ENCODE data around the gene CCNY.

DNA sequence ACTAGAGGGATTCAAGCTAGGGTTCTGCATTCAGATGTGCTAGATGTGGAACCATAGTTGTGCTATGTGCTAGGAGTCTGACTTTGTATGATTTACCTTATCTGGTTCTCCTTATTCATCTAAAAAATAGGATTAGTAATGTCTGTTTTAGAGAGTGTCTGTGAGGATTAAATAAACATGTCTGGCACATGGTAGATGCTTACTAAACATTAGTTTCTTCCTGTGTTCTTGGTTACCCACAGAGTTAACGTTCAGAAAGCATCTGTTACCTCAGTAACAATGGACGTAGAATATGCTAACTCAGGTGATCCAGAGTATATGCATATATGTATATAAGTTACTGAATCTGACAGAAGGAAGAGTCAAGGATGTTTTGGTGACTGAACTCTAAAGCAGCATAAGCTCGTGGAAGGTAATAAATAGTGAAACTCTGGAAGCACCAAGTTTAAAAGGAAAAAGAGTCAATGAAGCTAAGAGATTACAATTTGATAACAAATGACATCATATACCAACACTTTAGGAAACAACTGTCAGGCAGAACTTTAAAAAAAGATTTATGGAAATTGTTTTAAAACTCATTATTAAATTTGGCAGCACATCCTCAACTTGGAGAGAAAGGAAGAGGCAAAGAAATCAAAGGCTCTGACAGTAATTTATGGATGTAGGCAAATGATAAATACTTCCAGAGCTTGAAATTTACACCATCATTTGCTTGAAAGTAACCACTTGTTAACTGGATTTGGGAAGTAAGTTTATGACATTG, 127.0 kb downstream of the CCNY start:
- TF ChIP-seq CEBPB (IDR thresholded peaks at IDR 0.05) (no peak), YY1 (IDR thresholded peaks at IDR 0.05; ENCODE audit: low read depth) (no peak), CREB1 (IDR thresholded peaks at IDR 0.05; ENCODE audit: low read depth) (no peak), EP300 (IDR thresholded peaks at IDR 0.05; ENCODE audit: borderline replicate concordance) (no peak), FOXM1 (IDR thresholded peaks at IDR 0.05; ENCODE audit: borderline replicate concordance, low read depth) (no peak), TAF1 (IDR thresholded peaks at IDR 0.05; ENCODE audit: low read depth) (no peak), EGR1 (IDR thresholded peaks at IDR 0.05) (no peak), TCF12 (IDR thresholded peaks at IDR 0.05; ENCODE audit: low read depth) (no peak)
- TF ChIP-seq, protein P1, sequence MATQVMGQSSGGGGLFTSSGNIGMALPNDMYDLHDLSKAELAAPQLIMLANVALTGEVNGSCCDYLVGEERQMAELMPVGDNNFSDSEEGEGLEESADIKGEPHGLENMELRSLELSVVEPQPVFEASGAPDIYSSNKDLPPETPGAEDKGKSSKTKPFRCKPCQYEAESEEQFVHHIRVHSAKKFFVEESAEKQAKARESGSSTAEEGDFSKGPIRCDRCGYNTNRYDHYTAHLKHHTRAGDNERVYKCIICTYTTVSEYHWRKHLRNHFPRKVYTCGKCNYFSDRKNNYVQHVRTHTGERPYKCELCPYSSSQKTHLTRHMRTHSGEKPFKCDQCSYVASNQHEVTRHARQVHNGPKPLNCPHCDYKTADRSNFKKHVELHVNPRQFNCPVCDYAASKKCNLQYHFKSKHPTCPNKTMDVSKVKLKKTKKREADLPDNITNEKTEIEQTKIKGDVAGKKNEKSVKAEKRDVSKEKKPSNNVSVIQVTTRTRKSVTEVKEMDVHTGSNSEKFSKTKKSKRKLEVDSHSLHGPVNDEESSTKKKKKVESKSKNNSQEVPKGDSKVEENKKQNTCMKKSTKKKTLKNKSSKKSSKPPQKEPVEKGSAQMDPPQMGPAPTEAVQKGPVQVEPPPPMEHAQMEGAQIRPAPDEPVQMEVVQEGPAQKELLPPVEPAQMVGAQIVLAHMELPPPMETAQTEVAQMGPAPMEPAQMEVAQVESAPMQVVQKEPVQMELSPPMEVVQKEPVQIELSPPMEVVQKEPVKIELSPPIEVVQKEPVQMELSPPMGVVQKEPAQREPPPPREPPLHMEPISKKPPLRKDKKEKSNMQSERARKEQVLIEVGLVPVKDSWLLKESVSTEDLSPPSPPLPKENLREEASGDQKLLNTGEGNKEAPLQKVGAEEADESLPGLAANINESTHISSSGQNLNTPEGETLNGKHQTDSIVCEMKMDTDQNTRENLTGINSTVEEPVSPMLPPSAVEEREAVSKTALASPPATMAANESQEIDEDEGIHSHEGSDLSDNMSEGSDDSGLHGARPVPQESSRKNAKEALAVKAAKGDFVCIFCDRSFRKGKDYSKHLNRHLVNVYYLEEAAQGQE (IDR thresholded peaks at IDR 0.05; ENCODE audit: low read depth), result no peak
- TF ChIP-seq, protein P2, sequence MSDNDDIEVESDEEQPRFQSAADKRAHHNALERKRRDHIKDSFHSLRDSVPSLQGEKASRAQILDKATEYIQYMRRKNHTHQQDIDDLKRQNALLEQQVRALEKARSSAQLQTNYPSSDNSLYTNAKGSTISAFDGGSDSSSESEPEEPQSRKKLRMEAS (IDR thresholded peaks at IDR 0.05), result no peak

Measured in Ishikawa (cell line).